GM12872 (cell line): ENCODE measurements around the gene GPR142.

Experiments used
- CTCF ChIP-seq: IDR thresholded peaks from 3 replicates; pipeline ENCODE4 v1.5.1; 2011; ENCODE audit warnings: low read depth, mild to moderate bottlenecking, low read length, moderate library complexity; ENCODE audit not compliant: insufficient read depth

GPR142 gene

GRCh38 chr17:74367206-74367605 lies at the start of gene GPR142:
TSS of gene GPR142 (plus strand) at chr17:74367506. CDS start at chr17:74369541, 2,035 bp downstream.
- TF ChIP-seq CTCF: no peak

GRCh38 chr17:74318391-74318790 lies 48.9 kb upstream of the GPR142 start:
- TF ChIP-seq CTCF: no peak

- no peak for TF ChIP-seq CTCF
These were observed 42.8 kb upstream of the GPR142 start for GRCh38 chr17:74324521-74324920.

- no peak for TF ChIP-seq CTCF
These were observed 41.9 kb upstream of the GPR142 start for GRCh38 chr17:74325376-74325742.

GRCh38 chr17:74325743-74326379 lies 41.4 kb upstream of the GPR142 start, which contains the start of gene KIF19:
TSS of gene KIF19 (plus strand) at chr17:74326226. CDS start at chr17:74326350, 124 bp downstream.
- TF ChIP-seq CTCF: no peak

GRCh38 chr17:74326506-74326905 lies 40.8 kb upstream of the GPR142 start:
- no peak for TF ChIP-seq CTCF

- no peak for TF ChIP-seq CTCF
These were observed 38.8 kb upstream of the GPR142 start for GRCh38 chr17:74328487-74328886.

- TF ChIP-seq CTCF: no peak
These were observed 37.9 kb upstream of the GPR142 start for GRCh38 chr17:74329378-74329777.
